ENCODE measurements around the gene PPP1R17.

DNA sequence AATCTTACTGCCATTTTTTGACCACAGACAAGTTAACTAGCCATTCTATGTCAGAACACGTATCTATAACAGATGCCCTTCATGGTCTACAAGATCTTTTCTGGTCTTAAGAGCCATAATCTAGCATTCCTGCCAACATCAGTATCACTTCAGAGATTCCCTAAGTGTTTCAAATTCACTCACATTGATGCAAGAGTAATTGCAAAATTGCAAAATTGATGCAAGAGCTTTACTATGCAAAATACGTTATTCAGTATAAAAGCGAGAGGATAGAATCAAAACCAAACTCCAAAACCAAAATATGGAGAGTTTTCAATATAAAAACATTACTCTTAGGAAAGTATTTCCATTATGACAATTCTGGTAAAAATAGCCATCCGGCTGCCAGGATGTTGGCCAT, 38.1 kb upstream of the PPP1R17 start:
- TF ChIP-seq, protein P1, sequence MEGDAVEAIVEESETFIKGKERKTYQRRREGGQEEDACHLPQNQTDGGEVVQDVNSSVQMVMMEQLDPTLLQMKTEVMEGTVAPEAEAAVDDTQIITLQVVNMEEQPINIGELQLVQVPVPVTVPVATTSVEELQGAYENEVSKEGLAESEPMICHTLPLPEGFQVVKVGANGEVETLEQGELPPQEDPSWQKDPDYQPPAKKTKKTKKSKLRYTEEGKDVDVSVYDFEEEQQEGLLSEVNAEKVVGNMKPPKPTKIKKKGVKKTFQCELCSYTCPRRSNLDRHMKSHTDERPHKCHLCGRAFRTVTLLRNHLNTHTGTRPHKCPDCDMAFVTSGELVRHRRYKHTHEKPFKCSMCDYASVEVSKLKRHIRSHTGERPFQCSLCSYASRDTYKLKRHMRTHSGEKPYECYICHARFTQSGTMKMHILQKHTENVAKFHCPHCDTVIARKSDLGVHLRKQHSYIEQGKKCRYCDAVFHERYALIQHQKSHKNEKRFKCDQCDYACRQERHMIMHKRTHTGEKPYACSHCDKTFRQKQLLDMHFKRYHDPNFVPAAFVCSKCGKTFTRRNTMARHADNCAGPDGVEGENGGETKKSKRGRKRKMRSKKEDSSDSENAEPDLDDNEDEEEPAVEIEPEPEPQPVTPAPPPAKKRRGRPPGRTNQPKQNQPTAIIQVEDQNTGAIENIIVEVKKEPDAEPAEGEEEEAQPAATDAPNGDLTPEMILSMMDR (IDR thresholded peaks at IDR 0.05), result no peak
- TF ChIP-seq ZFX (IDR thresholded peaks at IDR 0.05; ENCODE audit: borderline replicate concordance), result no peak

All from 22Rv1 (cell line).